ENCODE data around the gene CARHSP1. TPM values are rescaled to one million over a fixed set of nuclear protein-coding genes. Genes with fewer than 3 reads are reported as not detected.
A peak's percentile ranks its signal among the peaks of the same experiment; 100 is the strongest.

Gene CARHSP1
- total RNA-seq, 4 donors from 2014 or later, result 42.2 to 47.8 (median 44.2) TPM

DNA sequence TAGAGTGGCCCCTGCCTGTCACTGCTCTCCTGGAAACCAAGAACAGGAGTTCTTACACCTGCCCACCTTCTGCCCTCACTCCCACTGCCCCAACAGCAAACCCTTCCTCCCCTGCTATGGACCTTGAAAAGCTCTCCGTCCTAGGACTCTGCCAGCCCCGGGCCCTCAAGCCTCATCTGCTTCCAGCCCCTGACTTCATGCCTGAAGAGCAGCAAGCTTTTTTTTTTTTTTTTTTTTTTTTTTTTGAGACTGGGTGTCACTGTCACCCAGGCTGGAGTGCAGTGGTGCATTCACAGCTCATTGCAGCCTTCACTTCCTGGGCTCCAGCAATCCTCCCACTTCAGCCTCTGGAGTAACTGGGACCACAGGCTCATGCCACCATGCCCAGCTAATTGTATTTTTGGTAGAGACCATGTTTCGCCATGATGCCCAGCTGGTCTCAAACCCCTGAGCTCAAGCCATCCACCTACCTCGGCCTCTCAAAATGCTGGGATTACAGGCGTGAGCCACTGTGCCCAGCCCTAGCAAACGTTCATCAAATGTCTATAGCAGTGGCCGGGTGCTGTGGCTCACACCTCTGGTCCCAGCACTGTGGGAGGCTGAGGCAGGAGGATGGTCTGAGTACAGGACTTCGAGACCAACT lies 16.9 kb downstream of the CARHSP1 start:
- no peak for TF ChIP-seq POLR2A (IDR thresholded peaks at IDR 0.05)
- TF ChIP-seq, protein P1, sequence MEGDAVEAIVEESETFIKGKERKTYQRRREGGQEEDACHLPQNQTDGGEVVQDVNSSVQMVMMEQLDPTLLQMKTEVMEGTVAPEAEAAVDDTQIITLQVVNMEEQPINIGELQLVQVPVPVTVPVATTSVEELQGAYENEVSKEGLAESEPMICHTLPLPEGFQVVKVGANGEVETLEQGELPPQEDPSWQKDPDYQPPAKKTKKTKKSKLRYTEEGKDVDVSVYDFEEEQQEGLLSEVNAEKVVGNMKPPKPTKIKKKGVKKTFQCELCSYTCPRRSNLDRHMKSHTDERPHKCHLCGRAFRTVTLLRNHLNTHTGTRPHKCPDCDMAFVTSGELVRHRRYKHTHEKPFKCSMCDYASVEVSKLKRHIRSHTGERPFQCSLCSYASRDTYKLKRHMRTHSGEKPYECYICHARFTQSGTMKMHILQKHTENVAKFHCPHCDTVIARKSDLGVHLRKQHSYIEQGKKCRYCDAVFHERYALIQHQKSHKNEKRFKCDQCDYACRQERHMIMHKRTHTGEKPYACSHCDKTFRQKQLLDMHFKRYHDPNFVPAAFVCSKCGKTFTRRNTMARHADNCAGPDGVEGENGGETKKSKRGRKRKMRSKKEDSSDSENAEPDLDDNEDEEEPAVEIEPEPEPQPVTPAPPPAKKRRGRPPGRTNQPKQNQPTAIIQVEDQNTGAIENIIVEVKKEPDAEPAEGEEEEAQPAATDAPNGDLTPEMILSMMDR (IDR thresholded peaks at IDR 0.05), result no peak
- no peak overlapping the region for H3K4me3 ChIP-seq (ENCODE audit: low read depth, poor library complexity, severe bottlenecking)
- DNase-seq (ENCODE audit: low spot score in 2 of 2), result no peak
- 88 to 95% methylated on average over 8 of the region's 8 CpGs for WGBS, 2 donors
- intact Hi-C loops (cut with DNase I; ENCODE audit: low total_unique reads), result no loop called here

DNA sequence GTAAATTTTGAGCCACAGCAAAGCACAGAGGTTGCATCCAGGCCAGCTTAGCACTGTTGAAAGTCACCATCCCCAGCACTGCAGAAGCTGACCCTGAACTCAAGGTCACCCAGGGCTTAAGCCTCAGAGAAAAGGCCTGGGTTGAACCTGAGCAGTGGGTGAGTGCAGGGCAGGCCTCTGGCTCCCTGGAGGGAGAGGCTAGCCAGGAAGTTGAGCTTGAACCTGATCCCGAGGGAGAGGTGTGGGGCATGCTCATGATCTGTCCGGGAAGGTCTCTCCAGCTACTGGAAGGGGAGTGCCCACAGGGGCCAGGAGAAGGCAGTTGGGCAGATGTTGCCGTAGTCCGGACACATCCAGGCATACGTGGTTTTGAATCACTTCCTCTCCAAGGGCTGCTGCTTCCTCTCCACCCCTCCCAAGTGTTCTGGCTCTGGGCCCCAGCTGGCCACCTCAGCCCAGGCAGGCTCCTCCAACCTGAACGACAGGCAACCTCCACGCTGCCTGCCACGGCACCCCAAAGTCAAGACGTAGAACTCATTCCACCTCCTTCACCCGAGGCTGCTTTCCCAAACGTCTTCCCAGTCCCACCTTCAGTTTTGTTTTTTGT lies 18.4 kb downstream of the CARHSP1 start:
- intact Hi-C loops (cut with DNase I; ENCODE audit: low total_unique reads), result no loop called here
- no peak overlapping the region for H3K4me3 ChIP-seq (ENCODE audit: low read depth, poor library complexity, severe bottlenecking)
- 31 to 45% methylated on average over 11 of the region's 11 CpGs for WGBS, 2 donors
- peak in 1 of 2 donors; percentile 87 for DNase-seq (ENCODE audit: low spot score in 2 of 2)
- TF ChIP-seq POLR2A (IDR thresholded peaks at IDR 0.05), result no peak
- TF ChIP-seq, protein P1 (IDR thresholded peaks at IDR 0.05), result peak in 1 of 3 donors; percentile 97

DNA sequence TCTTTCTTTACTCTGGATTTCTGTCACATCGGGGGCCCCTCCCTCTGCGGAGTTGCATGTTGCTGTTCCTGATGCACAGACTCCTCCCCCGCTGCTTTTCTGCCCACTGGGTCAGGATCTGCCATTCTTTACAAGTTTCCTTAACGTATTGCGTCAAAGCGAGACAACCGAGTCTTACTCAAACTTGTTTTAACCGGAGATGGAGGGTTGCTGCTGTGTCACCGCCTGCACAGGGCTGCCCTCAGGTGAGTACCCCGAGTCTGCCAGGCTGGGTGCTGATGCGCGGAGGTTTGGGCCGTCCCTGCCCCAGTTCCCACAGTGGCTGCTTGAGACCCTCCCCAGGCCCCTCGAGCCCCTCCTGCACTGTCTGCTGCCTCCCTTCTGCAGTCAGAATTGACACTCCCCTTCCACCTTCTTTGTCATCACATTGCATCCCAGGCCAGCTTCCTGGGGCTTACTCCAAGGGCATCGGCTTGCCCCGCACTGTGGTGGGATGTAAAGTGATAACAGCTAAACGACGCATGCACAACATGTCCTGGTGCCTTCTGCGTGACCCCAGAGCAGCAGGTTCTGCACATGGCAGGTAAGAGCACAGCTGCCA lies 19.3 kb downstream of the CARHSP1 start:
- TF ChIP-seq, protein P1 (IDR thresholded peaks at IDR 0.05), result no peak
- TF ChIP-seq POLR2A (IDR thresholded peaks at IDR 0.05), result no peak
- no peak overlapping the region for H3K4me3 ChIP-seq (ENCODE audit: low read depth, poor library complexity, severe bottlenecking)
- DNase-seq (ENCODE audit: low spot score in 2 of 2), result peak in 1 of 2 donors; percentile 70
- intact Hi-C loops (cut with DNase I; ENCODE audit: low total_unique reads), result no loop called here
- WGBS, 2 donors, result 81 to 83% methylated on average over 19 of the region's 19 CpGs

DNA sequence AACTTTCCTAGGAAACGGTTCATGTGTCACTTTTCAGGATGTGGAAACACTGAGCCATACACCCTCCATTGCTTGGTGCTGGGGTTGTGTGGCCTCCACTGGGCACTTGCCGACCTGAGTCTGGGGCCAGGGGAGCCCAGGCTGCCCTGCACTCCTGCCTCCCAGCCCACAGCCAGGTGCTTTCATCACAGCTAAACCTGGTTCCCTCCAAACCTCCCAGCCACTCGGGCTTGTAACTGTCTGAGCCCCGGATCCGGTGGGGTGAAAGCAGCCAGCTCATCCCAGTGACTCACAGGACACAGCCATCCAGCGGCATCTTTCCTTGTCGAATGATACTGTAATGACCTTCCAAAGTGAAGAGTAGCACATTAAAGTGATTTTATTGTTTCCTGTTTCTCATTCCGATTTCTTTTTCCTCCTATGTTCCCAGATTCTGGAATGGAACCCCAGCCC lies 19.8 kb downstream of the CARHSP1 start:
- intact Hi-C loops (cut with DNase I; ENCODE audit: low total_unique reads), result no loop called here

DNA sequence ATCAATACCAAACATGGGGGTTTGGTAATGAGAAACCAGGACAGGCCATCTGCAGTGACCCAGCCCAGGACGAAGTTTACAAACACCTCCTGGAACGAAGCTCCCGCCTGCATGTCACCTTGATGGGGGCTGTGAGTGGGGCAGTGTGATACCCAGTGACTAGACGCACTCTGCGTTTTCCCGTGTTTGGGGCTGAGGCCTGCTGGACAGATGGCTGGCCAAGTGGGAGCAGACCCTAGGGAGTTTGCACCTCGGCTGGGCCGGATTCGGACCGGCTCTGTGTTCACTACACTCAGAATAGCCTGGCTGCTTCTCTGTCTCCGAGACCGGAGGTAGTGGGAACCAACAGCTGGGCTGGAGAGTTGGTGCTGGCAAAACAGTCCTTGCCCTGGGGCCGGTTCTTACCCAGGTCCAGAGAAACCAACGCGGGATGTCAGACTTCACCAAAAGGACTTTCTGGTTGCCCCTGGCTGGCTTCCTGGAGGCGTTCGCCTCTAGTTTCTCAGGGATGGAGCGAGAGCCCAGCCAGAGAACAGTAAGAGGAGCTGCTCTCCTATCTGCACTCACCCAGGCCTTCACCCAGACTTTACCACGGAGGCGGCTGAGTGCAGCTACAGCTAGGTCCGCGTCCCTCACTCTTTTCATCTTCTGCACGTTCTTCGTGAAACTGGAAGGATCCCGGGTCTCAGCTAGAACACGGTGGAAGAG lies 20.4 kb downstream of the CARHSP1 start:
- no peak overlapping the region for H3K4me3 ChIP-seq (ENCODE audit: low read depth, poor library complexity, severe bottlenecking)
- no peak for TF ChIP-seq POLR2A (IDR thresholded peaks at IDR 0.05)
- TF ChIP-seq, protein P1 (IDR thresholded peaks at IDR 0.05), result no peak
- intact Hi-C loops (cut with DNase I; ENCODE audit: low total_unique reads), result no loop called here
- 87 to 90% methylated on average over 25 to 26 of the region's 26 CpGs for WGBS, 2 donors
- DNase-seq (ENCODE audit: low spot score in 2 of 2), result peak in 1 of 2 donors; percentile 81

More for the DNA sequence above, 19.8 kb downstream of the CARHSP1 start:
- no peak for DNase-seq (ENCODE audit: low spot score in 2 of 2)
- TF ChIP-seq, protein P1 (IDR thresholded peaks at IDR 0.05), result no peak
- 74 to 77% methylated on average over 8 of the region's 8 CpGs for WGBS, 2 donors
- H3K4me3 ChIP-seq (ENCODE audit: low read depth, poor library complexity, severe bottlenecking), result no peak overlapping the region
